ENCODE measurements around the gene PMS1.

DNA sequence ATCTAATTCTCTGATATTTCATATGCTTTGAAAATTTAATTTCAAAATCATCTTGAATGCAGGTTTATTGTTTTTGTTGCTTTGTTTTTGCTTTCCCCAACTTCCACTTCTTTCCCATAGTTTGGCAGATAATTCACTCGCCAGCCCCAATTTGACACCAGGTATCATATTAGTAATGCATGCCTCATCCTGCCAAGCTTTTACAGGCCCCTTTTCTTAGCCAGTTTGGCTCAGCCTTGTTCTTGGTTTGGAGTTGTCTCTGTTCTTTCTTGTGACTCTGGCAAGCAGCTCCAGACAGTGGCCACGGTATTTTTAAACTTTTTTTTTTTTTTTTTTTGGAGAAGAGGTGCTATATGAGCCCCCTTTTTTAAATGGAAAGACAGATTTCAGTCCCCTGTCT is 65.3 kb downstream of the PMS1 start:
- no peak for TF ChIP-seq EZH2phosphoT487 (IDR thresholded peaks at IDR 0.05; ENCODE audit: low read depth)
- TF ChIP-seq, protein P1, sequence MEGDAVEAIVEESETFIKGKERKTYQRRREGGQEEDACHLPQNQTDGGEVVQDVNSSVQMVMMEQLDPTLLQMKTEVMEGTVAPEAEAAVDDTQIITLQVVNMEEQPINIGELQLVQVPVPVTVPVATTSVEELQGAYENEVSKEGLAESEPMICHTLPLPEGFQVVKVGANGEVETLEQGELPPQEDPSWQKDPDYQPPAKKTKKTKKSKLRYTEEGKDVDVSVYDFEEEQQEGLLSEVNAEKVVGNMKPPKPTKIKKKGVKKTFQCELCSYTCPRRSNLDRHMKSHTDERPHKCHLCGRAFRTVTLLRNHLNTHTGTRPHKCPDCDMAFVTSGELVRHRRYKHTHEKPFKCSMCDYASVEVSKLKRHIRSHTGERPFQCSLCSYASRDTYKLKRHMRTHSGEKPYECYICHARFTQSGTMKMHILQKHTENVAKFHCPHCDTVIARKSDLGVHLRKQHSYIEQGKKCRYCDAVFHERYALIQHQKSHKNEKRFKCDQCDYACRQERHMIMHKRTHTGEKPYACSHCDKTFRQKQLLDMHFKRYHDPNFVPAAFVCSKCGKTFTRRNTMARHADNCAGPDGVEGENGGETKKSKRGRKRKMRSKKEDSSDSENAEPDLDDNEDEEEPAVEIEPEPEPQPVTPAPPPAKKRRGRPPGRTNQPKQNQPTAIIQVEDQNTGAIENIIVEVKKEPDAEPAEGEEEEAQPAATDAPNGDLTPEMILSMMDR (IDR thresholded peaks at IDR 0.05; ENCODE audit: low read depth, low read length), result no peak

Data from OCI-LY3 (cell line).